AG04450 (cell line): ENCODE results near the gene DNAH6. TPM values are rescaled to one million over a fixed set of nuclear protein-coding genes. Genes with fewer than 3 reads are reported as not detected.

ENCODE experiments used
- CTCF ChIA-PET: fragments of 300-600, 350-600 bp; formaldehyde crosslinking; extraction: SDS; loops from one replicate; lab custom pipeline; 2022; ENCODE audit warnings: antibody characterized with exemption, inconsistent platforms; lab: Charles Lee
- POLR2A ChIA-PET: fragments of 350-600 bp; formaldehyde crosslinking; extraction: SDS; loops from one replicate; lab custom pipeline; 2021; ENCODE audit warnings: antibody characterized with exemption, inconsistent platforms; lab: Yijun Ruan, JAX
- DNase-seq: peaks from one replicate; pipeline ENCODE4 v3.0.0-alpha.2; 2011; ENCODE audit warnings: low read depth, low spot score
- H3K27ac ChIP-seq: one replicate; pipeline ENCODE4 v1.5.1; 2012; ENCODE audit warnings: low read depth, low read length, control low read depth
- H3K27me3 ChIP-seq: one replicate; pipeline ENCODE4 v1.6.0; 2012; ENCODE audit warnings: low read length; ENCODE audit not compliant: control insufficient read depth, insufficient read depth
- H3K4me3 ChIP-seq: 2 replicates; pipeline ENCODE4 v1.5.1; 2011; ENCODE audit warnings: mild to moderate bottlenecking, low read depth, low read length, control low read depth
- H3K9me3 ChIP-seq: 2 replicates; pipeline ENCODE4 v1.5.1; 2012; ENCODE audit warnings: low read length; ENCODE audit not compliant: control insufficient read depth, insufficient read depth
- CTCF ChIP-seq: IDR thresholded peaks from 2 replicates; pipeline ENCODE4 v1.5.1; 2011; ENCODE audit warnings: low read depth, low read length, control low read depth, inconsistent platforms
- polyA plus RNA-seq: library from polyadenylated mRNA; depleted of rRNA; stranded (reverse); fragments of >200 nt; gene quantifications from 2 replicates; pipeline ENCODE4 v1.2.3, GENCODE V29; 2011

Gene DNAH6
- polyA plus RNA-seq, 1 experiment = 0.02 TPM

GRCh38 chr2:84492571-84492970, 23.7 kb upstream of the DNAH6 start:
- no peak for DNase-seq
- POLR2A ChIA-PET = no interaction called here
- Histone ChIP-seq H3K9me3 (no peaks in the 10 kb centered on the region), H3K27me3 (no peaks in the 10 kb centered on the region), H3K4me3 (no peak overlapping the region), H3K27ac (no peak overlapping the region)
- TF ChIP-seq CTCF = peak; percentile 25; the same call in 1 of the 2 replicates
- CTCF ChIA-PET = interaction anchor here (0.6 to 2.7 kb wide), 4 partner anchors 372 to 453 kb away, joined by 3 to 19 read pairs (median 8); no protein-coding TSS in a partner anchor

GRCh38 chr2:84493514-84493913, 22.8 kb upstream of the DNAH6 start:
- no peaks in the 10 kb centered on the region for H3K27me3 ChIP-seq
- H3K27ac ChIP-seq = peak overlapping the region; percentile 42
- POLR2A ChIA-PET = interaction anchor here (0.6 to 1.0 kb wide), 2 partner anchors 405 to 413 kb away, joined by 3 read pairs; no protein-coding TSS in a partner anchor
- CTCF ChIA-PET = interaction anchor here (0.6 to 2.7 kb wide), 5 partner anchors 364 to 452 kb away, joined by 3 to 19 read pairs (median 3); no protein-coding TSS in a partner anchor
- H3K4me3 ChIP-seq = no peak overlapping the region
- TF ChIP-seq CTCF = no peak
- H3K9me3 ChIP-seq = no peaks in the 10 kb centered on the region
- DNase-seq = peak; percentile 79

GRCh38 chr2:84494070-84494469, 22.2 kb upstream of the DNAH6 start:
- no peaks in the 10 kb centered on the region for H3K27me3 ChIP-seq
- ChIA-PET CTCF (interaction anchor here (1.3 to 2.7 kb wide), 3 partner anchors 364 to 432 kb away, joined by 3 to 19 read pairs (median 13); no protein-coding TSS in a partner anchor), POLR2A (interaction anchor here (0.6 to 1.0 kb wide), 2 partner anchors 404 to 412 kb away, joined by 3 read pairs; no protein-coding TSS in a partner anchor)
- no peak for DNase-seq
- peak overlapping the region; percentile 42 for H3K27ac ChIP-seq
- TF ChIP-seq CTCF = no peak
- no peak overlapping the region for H3K4me3 ChIP-seq
- no peaks in the 10 kb centered on the region for H3K9me3 ChIP-seq

GRCh38 chr2:84495539-84496146, 20.7 kb upstream of the DNAH6 start:
- TF ChIP-seq CTCF = peak; percentile 68
- CTCF ChIA-PET = no interaction called here
- no peak overlapping the region for H3K4me3 ChIP-seq
- POLR2A ChIA-PET = no interaction called here
- DNase-seq = peak; percentile 49
- H3K27me3 ChIP-seq = no peaks in the 10 kb centered on the region
- no peak overlapping the region for H3K27ac ChIP-seq
- no peaks in the 10 kb centered on the region for H3K9me3 ChIP-seq

GRCh38 chr2:84496386-84496785, 19.9 kb upstream of the DNAH6 start:
- CTCF ChIA-PET = interaction anchor here (1.4 to 1.6 kb wide), 2 partner anchors 362 to 386 kb away, joined by 3 to 12 read pairs; no protein-coding TSS in a partner anchor
- POLR2A ChIA-PET = no interaction called here

More at GRCh38 chr2:84496386-84496785, 19.9 kb upstream of the DNAH6 start:
- Histone ChIP-seq H3K27ac (no peak overlapping the region), H3K27me3 (no peaks in the 10 kb centered on the region), H3K9me3 (no peaks in the 10 kb centered on the region), H3K4me3 (no peak overlapping the region)
- DNase-seq = no peak
- TF ChIP-seq CTCF = no peak
